C4-2B (cell line): Measurements from ENCODE around the gene ZNF398.

ENCODE experiments used
- CTCF ChIP-seq: fragments of 450-650 bp; conservative IDR thresholded peaks from 2 replicates; pipeline ENCODE4 v1.5.1; 2017; ENCODE audit warnings: mild to moderate bottlenecking
- ZFX ChIP-seq: fragments of 450-650 bp; IDR thresholded peaks from 2 replicates; pipeline ENCODE4 v1.6.1; 2017

- TF ChIP-seq CTCF: no peak
- TF ChIP-seq ZFX: no peak
These were observed 75.9 kb downstream of the ZNF398 start for GRCh38 chr7:149223176-149223575.
